NCI-H1436 treated with DMSO at 0.1 percent for 48 hours (cell line): ENCODE measurements around the gene MTHFSD.

ENCODE experiments used
- DNase-seq: peaks from one replicate; lab custom pipeline; 2025; lab: John Stamatoyannopoulos, UW

The MTHFSD gene

DNA sequence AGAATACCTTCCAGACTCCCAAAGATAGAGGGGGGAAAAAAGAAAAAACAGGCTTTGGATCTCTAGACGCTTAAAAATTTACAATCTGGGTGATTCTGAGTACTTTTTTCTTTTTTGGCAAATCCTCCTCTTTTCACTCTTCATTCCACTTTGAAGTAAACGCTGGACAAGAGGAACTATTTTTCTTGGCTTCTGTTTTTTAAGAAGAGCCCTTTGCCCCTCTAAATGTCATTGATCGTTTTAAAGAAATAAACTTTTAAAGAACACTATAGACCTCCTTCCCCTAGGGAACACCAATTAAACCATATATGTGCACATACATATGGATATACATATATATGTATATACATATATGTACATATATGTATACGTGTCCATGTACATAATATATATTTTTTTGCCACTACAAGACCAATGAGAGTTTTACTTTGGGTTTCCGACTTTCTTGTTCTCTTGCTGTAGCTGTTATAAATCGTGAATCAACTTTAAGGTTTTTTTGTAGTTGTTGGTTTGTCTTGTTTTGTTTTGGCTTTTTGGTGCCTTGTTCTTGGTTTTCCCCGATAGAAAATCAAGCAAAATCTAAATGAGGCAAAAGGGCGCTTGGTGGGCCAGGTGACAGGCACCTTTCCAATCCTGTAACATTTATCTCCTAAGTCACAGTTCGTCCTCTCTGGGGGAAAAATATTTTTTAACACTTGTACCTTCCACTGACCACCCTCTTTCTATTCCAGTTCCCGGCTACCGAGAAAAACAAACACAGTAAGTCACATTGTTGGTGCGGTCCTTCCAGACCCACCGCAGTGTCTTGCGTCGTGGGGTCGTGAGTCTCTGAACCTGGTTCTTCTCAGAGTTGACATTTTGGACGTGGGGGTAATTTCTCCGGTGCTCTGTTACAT is 40.3 kb downstream of the MTHFSD start:
- DNase-seq = no peak

DNA sequence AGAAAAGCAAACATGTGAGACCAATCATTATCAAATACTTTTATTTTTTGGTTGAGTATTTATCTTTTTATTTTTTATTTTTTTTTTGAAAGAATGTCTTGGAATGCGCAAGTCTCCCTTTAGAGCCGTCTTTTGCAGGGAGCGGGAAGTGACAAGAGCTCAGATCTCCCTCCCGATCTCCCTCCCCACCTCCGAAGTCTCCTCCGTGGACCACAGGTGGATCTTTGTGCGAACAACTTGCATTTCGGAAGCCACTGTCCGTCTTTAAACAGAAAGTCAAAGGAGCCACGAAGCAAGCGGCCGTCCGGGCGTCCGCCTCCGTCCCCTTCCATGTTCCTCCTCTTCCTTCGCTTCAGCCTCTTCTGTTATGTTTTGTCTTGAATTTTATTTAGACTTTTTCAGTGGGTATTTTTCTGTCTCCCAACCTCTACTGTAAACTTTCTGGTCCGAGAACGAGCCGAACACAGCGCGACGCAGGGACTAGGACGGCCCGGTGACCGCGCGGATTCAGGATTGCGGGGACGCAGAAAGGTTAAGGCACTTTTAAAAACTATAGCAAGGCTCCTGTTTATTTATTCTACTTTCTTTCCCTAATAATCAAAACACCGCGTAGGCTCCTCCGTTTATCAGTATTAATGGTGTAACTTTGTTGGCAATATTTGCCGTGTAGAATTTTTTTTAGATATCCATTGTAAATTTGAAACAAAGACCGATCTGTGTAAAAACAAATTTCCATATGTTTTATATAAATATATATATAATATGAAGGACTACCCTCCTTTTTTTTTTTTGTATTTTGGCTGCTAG is 41.4 kb downstream of the MTHFSD start:
- no peak for DNase-seq

DNA sequence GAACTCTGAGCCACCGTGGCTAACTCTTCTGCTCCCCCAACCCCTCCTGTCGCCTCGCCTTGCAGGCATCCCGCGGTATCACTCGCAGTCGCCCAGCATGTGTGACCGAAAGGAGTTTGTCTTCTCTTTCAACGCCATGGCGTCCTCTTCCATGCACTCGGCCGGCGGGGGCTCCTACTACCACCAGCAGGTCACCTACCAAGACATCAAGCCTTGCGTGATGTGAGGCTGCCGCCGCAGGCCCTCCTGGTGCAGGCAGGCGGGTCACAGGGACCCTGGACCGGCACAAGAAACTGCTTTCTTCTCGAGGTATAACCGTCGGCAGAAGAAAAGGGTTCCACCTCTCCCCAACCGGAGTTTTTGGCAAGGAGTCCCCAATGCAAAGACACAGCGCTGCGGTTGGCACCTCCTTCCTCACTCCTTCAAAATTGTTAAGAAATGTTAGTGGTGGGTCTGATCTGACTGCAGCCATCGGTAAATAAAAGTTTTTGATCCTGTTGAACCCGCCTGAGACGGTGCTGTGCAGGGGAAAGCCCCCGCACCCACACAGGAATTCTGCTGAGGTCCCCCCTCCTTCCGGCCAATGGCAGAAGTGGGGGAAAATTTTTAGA is 42.1 kb downstream of the MTHFSD start:
- DNase-seq = no peak

DNA sequence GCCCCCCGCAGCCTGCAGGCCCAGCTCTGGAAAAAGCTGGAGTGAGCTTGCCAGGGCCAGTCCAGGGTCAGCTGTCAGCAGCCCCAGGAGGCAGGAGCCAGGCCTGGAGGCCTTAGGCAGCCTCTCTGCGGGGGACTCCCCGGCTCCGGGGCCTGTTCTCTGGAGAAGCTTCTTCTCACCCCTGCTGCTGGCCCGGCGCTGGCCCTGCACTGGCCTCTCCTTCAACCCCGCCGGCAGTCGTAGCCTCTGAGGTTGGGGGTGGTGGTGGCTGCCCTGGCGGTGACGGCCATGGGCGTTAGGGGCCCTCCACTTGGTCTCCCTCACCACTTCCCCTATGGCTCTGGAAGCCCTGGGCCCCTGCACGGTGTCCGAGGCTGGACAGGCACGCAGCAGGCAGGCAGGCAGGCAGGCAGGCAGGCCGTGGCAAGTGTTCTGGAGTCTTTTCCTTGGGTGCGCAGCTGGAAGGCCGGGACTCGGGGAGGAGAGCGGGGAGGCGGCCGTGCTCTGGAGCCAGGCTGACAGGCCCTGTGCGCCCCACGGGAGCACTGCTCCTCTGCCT is 42.7 kb downstream of the MTHFSD start:
- no peak for DNase-seq

DNA sequence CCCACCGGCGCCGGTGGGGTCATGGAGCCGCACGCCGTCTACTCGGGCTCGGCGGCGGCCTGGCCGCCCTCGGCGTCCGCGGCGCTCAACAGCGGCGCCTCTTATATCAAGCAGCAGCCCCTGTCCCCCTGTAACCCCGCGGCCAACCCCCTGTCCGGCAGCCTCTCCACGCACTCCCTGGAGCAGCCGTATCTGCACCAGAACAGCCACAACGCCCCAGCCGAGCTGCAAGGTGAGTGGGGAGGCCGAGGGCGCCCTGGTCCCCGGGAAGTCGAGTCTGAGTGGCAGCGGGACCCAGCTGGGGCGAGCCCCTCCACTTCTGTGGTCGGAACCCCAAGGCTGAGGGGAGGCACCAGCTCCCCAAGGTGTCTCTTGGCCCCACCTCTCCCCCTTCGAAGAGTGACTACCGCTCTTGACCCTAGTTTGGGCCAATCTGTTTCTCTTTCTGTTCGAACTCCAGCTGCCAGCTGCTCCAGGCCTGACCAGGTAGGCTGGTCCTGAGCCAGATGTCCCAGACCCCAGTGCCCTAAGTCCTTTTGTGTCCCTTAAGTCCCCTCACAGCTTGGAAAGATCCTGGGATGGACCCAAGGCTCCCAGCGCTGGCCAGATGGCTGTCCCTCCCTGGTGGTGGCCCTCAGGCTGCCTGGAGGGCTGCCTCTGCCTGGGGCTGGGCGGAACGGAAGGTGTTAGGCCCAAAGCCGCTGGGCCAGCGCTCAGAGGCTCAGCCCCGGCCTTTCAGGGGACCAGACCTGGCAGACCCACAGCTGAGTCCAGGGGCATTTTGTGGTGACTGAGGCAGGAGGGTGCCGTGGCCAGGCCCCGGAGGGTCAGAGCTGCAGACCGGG is 43.5 kb downstream of the MTHFSD start:
- DNase-seq = no peak

DNA sequence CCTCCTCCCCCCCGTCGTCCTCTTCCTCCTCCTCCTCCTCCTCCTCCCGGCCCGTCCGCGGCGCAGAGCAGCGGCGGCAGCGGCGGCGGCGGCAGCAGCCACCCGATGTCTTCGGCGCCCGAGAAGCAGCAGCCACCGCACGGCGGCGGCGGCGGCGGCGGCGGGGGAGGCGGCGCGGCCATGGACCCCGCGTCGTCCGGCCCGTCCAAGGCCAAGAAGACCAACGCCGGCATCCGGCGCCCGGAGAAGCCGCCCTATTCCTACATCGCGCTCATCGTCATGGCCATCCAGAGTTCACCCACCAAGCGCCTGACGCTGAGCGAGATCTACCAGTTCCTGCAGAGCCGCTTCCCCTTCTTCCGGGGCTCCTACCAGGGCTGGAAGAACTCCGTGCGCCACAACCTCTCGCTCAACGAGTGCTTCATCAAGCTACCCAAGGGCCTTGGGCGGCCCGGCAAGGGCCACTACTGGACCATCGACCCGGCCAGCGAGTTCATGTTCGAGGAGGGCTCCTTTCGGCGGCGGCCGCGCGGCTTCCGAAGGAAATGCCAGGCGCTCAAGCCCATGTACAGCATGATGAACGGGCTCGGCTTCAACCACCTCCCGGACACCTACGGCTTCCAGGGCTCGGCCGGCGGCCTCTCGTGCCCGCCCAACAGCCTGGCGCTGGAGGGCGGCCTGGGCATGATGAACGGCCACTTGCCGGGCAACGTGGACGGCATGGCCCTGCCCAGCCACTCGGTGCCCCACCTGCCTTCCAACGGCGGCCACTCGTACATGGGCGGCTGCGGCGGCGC is 44.4 kb downstream of the MTHFSD start, which contains the start of gene FOXF1:
Gene FOXF1 (plus strand): TSS at position 63 of the 797 bp plus-strand sequence. CDS start 43 bp downstream, at position 106.
- no peak for DNase-seq

DNA sequence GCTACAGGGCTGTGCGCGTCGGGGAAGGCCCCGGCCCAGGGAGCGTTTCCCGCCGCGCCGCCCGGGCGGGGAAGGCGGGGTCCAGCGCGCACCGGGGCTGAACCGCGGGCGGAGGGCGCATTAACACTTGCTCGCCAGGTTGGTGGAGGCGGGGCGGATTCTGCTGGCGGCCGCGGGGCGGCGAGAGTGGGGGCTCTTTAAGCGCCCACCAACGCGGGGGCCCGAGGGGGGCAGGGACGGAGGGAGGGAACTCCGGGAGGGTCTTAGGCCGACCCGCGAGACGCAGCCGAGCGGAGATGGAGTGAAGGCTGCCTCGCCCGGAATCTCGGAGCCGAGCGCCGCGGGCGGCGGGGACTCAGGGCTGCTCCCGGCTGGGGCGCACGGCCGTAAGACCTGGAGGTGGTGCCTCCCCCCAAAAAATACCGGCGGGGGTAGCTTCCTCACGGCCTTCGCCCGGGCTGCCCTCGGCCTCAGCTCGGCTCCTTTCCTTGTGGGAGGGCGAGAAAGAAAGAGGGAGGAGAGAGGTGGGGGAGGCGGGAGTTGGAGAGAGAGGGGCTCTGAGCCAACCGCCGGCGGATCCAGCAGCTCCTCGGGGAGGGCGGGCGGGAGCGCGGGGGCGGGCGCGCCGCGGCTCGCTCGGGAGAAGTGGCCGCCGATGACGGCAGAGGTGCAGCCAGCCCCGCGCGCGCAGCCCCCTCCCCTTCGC is 45.1 kb downstream of the MTHFSD start:
- no peak for DNase-seq

DNA sequence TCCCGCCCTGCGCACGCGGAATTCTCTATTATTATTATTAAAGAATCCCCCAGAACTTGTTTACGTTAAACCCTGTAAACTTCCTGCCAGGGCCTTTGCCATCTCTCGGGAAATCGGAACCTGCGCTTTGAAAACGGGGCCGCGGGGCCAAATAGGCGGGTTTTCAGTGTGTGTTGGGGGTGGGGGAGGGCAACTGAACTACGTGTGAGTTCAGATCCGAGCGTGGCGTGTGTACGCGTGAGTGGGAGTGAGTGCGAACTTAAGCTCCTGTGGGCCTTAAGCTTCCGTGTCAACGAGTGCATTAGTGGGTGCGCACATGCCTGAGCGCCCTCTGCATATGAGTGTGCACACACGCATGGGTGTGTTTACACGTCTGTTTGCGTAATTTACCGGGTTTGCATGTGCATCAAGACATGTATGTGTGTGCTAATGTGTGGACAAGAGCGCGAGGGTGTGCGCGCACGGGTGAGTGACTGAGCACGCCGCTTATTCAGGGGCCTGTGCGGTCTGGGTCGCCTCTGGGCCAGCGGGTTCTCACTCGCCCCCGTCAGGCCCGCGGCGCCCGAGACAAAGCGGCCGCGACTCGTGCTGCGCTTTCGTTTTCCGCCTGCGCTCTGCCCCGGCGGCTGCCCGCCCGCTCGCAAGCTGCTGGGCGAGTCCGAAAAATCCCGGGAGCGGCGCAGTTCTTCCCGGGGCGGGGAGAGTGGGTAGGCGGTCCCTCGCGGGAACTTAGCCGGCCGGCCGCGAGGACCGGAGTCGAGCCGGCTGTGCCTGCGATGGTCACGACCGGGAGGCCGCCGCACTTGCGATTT is 45.9 kb downstream of the MTHFSD start:
- DNase-seq = no peak

DNA sequence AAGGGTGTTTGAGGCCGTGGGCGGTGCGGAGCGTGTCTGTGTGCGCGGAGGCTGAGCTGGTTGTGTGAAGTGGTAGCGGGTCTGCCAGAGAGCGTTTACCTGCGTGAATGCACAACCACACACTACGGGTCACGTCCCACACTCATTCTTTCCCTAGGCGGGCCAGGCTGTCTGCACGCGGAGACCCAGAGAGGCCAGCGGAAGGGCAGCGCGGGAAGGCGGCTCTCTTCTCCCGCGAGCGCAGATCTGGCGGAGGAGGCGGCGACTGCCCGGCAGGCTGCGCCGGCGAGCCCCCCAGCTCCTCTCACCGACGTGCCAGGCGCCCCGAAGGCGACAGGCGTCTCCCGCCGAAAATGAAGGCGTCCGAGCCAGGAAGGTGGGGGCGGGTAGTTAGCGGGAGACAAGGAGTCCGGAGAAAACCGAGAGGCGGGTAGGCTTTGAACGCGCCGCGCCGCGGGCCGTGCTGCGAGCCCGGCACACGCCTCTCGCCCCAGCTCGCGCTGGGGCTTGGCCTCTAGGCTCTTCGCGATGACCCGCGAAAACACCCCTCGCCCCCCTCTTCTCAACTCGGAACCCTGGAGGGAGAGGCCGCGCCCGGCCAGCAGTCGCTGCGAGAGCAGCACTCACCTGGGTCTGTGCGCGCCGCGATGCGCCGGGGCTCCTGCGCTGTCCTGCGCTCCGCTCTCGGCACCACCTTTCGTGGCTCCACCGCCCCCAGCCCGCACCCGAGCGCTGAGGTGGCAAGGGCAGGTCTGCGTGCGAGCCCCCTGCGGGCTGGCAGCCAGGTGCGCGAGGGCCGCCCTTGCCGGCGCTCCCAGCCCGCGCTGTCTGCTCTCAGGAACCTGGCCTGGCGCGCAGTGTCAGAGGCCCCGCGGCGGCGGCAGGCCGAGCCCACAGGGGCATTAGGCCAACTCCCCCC is 46.7 kb downstream of the MTHFSD start:
- DNase-seq = no peak

DNA sequence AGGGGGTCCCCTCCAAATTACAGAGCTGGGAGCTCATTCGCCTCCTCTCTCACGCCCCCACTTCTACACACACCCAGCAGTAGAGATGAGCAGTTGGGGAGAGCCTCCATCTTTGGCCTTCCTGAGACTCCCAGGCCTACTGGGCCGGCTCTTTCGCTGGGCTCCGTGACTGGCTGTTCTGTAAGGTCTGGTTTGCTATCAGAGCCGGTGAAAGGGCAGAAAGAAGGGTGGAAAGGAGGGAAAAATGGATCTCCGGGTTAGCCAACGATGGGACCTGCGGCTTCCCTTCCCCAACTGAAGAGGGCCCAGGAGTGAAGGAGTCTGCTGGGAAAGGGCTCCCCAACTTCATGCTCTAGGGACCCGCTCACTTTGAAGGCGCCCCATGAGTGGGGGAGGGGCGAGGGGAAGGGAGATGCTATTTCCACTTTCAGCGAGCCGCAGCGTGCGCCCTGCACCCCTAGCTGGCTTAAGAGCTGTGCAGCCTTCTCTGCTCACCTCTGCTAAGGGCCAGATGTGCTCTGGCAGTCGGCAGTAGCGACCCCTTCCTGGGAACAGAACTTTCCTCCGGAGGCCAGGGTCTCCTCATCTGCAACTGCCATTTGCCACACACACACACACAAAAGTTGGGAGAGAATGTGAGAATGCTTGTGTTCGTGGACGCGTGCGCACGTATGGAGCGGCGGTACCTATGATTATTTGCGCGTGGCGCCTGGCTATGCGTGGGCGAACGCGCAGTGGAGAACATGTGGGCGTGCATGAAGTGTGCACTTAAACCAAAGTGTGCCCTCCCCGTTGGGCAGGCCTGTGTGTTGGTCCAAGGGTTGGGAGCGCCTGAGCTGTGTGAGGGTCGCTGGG is 47.6 kb downstream of the MTHFSD start:
- DNase-seq = no peak

DNA sequence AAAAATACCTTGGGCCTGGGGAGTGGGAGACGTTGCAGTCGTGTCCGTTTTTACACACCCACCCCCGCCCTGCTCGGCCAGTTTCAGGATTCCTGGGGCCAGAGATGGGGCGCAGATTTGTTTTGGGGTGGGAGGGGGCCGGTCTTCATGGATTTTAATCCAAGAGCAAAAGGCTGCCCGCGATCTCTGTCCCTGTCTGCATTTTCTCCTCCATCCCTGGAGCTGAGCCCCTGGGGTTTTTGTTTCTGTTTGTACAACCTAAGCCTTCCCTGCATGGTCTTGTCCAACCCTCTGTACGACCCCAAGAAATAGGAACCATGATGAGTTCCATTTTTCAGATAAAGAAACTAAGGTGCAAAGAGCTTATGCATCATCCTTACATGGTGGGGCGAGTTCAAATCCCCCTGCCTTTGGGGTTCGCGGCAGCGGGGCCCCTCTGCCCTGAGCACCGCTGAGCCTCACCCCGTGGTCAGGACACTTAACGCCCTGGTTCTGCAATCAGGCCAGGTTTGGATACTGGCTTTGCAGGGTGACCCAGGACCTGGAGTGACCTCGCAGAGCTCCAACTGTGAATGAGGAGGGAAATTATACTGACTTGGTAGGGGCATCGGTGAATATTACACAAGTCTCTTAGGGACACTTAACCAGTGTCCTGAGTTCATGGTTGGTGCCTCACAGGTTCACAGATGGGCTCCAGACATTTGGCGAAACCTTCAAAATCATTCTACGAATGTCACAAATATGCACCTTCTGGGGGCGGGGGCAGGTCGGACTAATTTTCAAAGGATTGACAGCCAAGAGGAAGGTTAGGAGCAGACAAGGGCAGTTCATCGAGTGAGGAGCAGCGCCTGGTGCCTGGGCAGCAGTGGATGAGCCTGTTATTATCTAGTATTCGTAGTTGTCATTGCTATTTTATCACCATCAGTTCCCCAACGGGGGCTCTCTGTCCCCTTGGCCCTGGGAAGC is 48.9 kb downstream of the MTHFSD start:
- DNase-seq = no peak

DNA sequence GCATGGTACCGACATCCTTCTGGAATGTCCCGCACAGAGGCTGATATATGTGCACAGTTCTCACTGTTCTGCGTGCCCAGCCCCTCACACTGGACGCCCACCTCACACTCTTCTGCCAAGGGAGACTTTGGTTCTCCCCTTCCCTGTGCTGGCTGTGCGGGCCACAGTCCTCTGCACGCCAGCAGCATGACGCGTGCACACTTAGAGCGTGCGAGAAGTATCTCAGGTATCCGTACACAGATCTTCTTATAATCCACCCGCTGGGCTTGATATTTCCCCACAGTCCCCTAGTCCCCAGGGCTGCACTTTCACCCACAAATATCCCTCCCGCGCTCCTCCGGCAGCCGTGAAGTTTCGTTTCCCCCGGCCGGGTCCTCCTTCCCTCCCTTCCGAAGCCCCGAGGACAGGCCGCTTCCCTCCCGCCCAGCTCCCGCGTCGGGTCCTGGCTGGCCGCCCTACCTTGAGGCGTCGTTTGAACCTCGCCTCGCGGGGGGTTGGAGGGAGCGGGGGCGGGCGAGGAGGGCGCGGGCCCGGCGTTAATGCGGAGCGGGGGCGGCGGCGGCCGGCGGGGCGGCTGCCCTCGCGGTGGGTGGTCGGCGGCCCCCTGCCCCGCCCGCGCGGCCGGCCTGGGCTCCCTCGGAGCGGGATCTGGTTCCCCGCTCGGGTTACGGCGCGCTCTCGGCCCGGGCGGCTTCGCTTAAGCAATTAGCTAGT is 49.7 kb downstream of the MTHFSD start:
- DNase-seq = no peak

DNA sequence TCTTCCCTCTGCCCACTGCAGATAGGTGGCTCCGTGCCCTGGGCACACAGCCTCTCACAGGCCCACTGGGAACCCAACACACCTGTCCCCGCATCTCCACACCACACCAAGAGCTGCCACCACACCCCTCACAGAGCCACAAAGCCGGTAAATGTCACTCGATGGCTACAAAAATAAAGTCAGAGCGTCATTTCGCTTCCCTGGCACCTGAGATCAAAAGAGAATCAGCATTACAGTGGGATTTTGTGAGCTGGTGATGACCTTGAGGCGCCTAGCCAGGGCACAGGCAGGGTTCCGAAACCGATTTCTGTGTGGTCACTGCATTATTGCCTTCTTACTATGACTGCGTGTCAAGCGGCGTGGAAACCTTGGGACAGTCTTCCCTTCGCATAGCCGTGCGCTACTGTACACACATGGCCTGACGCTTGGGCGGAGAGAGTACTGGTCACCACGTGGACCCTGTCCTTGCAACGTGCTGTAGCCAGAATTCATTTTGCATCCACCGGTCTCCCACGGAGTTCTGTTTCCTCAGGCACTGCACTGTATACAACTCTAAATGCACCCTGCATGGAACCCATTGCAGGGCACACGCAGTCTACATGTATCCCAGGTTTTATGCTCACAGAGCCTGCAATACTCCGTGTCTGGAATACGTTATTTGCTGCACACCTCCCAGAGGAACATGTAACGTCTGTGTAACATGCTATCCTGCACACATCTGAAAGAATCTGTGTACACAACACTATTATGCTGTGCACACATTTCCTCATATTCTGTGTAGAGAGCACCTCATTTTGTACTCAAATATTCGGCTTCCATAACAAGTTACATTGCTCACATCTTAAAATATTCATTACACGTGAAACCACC is 50.5 kb downstream of the MTHFSD start:
- DNase-seq = no peak

DNA sequence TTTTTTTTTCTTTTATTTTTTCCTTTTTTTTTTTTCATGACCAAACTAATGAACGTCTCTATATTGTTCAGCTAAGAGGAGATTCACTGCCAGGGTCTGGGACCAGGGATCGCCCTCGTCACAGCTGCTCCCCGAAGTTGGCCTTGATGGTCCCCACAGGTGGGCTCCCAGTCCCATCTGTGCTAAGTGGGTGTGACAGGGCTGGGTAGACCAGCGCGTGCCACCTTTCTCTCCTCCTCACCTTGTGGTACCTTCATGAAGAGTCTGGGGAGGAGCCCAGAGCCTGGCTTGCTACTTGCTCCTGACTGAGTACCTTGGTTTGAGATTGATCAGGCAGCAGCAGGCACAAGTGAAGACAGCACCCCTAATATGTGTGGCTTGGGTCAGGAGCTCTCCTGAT is 51.2 kb downstream of the MTHFSD start:
- no peak for DNase-seq
